PFSK-1 (cell line): ENCODE data around the gene TP53RK.

Source experiments
- POLR2AphosphoS5 ChIP-seq: IDR thresholded peaks from 2 replicates; pipeline ENCODE4 v1.6.1; 2012; ENCODE audit warnings: low read depth, mild to moderate bottlenecking, control low read depth, low read length, moderate library complexity
- SIN3A ChIP-seq: IDR thresholded peaks from 2 replicates; pipeline ENCODE4 v1.6.1; 2012; ENCODE audit warnings: mild to moderate bottlenecking, low read length, moderate library complexity, borderline replicate concordance; ENCODE audit not compliant: insufficient read depth
- TAF1 ChIP-seq: IDR thresholded peaks from 2 replicates; pipeline ENCODE4 v1.6.1; 2012; ENCODE audit warnings: low read length, control low read depth, borderline replicate concordance; ENCODE audit not compliant: insufficient read depth
- TF ChIP-seq, protein P1 (sequence below), 2 experiments: IDR thresholded peaks; 2 replicates each; pipeline versions ENCODE4 v1.6.1 to v1.8.0; 2011 to 2012; ENCODE audit warnings: low read depth in 2 of 2, low read length in 2 of 2, control low read depth in 1 of 2, inconsistent platforms in 1 of 2, mild to moderate bottlenecking in 1 of 2, moderate library complexity in 1 of 2; ENCODE audit not compliant: insufficient read depth in 1 of 2

DNA sequence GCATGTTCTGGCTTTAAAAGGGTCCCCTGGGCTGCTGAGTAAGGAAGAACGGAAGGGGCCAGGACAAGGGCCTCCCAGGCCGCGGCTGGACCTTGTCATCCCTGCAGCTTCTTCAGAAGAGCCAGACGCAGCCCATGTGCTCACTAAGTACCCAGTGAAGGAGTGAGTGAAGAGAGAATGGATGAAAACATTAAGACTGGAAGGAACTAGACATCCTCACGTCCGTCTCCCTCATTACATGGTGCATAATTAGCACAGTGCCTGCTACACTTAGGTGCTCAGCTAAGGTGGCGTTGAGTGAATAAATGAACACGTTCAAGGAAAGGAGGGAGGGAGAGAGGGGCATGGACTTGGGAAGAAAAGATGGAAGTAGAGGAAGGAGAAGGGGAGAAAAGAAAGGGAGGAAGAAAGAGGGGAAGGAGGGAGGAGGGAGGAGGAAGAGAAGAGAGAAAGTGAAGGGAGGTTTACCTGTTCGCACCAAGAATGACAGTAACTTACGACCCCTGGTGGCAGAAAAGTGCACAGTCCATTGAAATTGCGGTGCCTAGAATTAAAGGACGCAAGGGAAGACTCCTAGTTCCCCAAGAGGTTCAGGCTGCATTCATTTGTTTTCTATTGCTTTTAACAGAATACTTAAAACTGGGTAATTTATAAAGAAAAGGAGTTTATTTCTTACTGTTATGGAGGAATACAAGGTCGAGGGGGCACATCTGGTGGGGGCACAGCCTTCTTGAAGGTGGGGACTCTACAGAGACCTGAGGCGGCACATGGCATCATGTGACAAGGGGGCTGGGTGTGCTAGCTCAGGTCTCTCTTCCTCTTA lies 8.0 kb downstream of the TP53RK start:
- TF ChIP-seq POLR2AphosphoS5 (no peak), SIN3A (no peak), TAF1 (no peak)
- TF ChIP-seq, protein P1, sequence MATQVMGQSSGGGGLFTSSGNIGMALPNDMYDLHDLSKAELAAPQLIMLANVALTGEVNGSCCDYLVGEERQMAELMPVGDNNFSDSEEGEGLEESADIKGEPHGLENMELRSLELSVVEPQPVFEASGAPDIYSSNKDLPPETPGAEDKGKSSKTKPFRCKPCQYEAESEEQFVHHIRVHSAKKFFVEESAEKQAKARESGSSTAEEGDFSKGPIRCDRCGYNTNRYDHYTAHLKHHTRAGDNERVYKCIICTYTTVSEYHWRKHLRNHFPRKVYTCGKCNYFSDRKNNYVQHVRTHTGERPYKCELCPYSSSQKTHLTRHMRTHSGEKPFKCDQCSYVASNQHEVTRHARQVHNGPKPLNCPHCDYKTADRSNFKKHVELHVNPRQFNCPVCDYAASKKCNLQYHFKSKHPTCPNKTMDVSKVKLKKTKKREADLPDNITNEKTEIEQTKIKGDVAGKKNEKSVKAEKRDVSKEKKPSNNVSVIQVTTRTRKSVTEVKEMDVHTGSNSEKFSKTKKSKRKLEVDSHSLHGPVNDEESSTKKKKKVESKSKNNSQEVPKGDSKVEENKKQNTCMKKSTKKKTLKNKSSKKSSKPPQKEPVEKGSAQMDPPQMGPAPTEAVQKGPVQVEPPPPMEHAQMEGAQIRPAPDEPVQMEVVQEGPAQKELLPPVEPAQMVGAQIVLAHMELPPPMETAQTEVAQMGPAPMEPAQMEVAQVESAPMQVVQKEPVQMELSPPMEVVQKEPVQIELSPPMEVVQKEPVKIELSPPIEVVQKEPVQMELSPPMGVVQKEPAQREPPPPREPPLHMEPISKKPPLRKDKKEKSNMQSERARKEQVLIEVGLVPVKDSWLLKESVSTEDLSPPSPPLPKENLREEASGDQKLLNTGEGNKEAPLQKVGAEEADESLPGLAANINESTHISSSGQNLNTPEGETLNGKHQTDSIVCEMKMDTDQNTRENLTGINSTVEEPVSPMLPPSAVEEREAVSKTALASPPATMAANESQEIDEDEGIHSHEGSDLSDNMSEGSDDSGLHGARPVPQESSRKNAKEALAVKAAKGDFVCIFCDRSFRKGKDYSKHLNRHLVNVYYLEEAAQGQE (IDR thresholded peaks at IDR 0.05; ENCODE audit: insufficient read depth in 1 of 2, low read depth in 2 of 2, low read length in 2 of 2) = no peak
